A549 (cell line): Measurements from ENCODE around the gene COQ4. TPM values are rescaled to one million over a fixed set of nuclear protein-coding genes. Genes with fewer than 3 reads are reported as not detected.
"Not testable (repeated sequence)": the region's sequence is repeated elsewhere in the genome, so short reads cannot be mapped to it uniquely, and the experiment has no call there.

ENCODE experiments used
- ATAC-seq, 2 experiments: fragments of 200-7000 bp in 1 of 2; fragments of >200 bp in 1 of 2; cut with Nextera tagmentation in 1 of 2; cut with Tn5 transposase in 1 of 2; 3 replicates each; pipeline versions ENCODE4 v1.8.0 to v1.9.1; 2018 to 2020; ENCODE audit warnings: mild to moderate bottlenecking in 1 of 2, moderate library complexity in 1 of 2
- CTCF ChIA-PET: fragments of 300-600 bp; sonication (Branson Sonifier 250); formaldehyde crosslinking; extraction: SDS; loops from one replicate; lab custom pipeline; 2021; ENCODE audit warnings: antibody characterized with exemption, inconsistent platforms; lab: Yijun Ruan, JAX
- POLR2A ChIA-PET: fragments of 350-600 bp; formaldehyde crosslinking; extraction: SDS; loops from one replicate; lab custom pipeline; 2021; ENCODE audit warnings: antibody characterized with exemption, inconsistent platforms; lab: Yijun Ruan, JAX
- DNase-seq, 2 experiments: peaks; one replicate each; pipeline versions ENCODE4 v3.0.0 to v3.0.0-alpha.2; 2011 to 2016; ENCODE audit warnings: low read depth in 1 of 2, low spot score in 1 of 2
- FAIRE-seq: peaks from 2 replicates; lab custom pipeline; 2011; peaks lifted over from hg19 to GRCh38; lab: Jason Lieb, UNC
- H3K27ac ChIP-seq, 2 experiments: fragments of >200 bp; sonication (Bioruptor Twin); formaldehyde crosslinking; 3 replicates each; pipeline ENCODE4 v1.5.1; 2016 to 2017
- H3K4me1 ChIP-seq: fragments of >200 bp; sonication (Bioruptor Twin); formaldehyde crosslinking; 3 replicates; pipeline ENCODE4 v1.6.1; 2016
- H3K4me2 ChIP-seq: fragments of >200 bp; sonication (Bioruptor Twin); formaldehyde crosslinking; 3 replicates; pipeline ENCODE4 v1.6.1; 2016
- H3K4me3 ChIP-seq: fragments of >200 bp; sonication (Bioruptor Twin); formaldehyde crosslinking; 3 replicates; pipeline ENCODE4 v1.5.1; 2016
- H3K9me3 ChIP-seq: fragments of >200 bp; sonication (Bioruptor Twin); formaldehyde crosslinking; 3 replicates; pipeline ENCODE4 v1.6.1; 2016
- CBX8 ChIP-seq: fragments of 200-600 bp; sonication (generic); IDR thresholded peaks from 2 replicates; pipeline ENCODE4 v1.6.1; 2016
- CEBPB ChIP-seq, 2 experiments: fragments of >200 bp in 1 of 2; sonication (Bioruptor Twin) in 1 of 2; formaldehyde crosslinking in 1 of 2; IDR thresholded peaks; 2 replicates each; pipeline ENCODE4 v1.6.1; 2012 to 2016
- CHD2 ChIP-seq: fragments of 150-350 bp; IDR thresholded peaks from 2 replicates; pipeline ENCODE4 v1.6.1; 2014; ENCODE audit warnings: low read length; ENCODE audit not compliant: partially characterized antibody
- CHD4 ChIP-seq: fragments of 200-600 bp; sonication (generic); IDR thresholded peaks from 2 replicates; pipeline ENCODE4 v1.6.1; 2016; ENCODE audit warnings: antibody characterized with exemption, mild to moderate bottlenecking, borderline replicate concordance
- EHF ChIP-seq: fragments of 250-450 bp; sonication (Bioruptor Pico); IDR thresholded peaks from 2 replicates; pipeline ENCODE4 v1.5.0; 2020; ENCODE audit warnings: mild to moderate bottlenecking
- EHMT2 ChIP-seq: fragments of 200-600 bp; sonication (generic); IDR thresholded peaks from 2 replicates; pipeline ENCODE4 v1.6.1; 2016; ENCODE audit warnings: antibody characterized with exemption, low read depth, mild to moderate bottlenecking, moderate library complexity
- ELK1 ChIP-seq: fragments of 150-350 bp; IDR thresholded peaks from 2 replicates; pipeline ENCODE4 v1.6.1; 2014; ENCODE audit warnings: low read depth, mild to moderate bottlenecking, low read length
- FOXS1 ChIP-seq: fragments of 250-450 bp; sonication (Bioruptor Pico); IDR thresholded peaks from 2 replicates; pipeline ENCODE4 v1.5.0; 2020; ENCODE audit warnings: mild to moderate bottlenecking, moderate library complexity
- GATA3 ChIP-seq: IDR thresholded peaks from 2 replicates; pipeline ENCODE4 v1.6.1; 2012; ENCODE audit warnings: borderline replicate concordance
- HDAC2 ChIP-seq: fragments of 200-600 bp; sonication (generic); IDR thresholded peaks from 2 replicates; pipeline ENCODE4 v1.6.1; 2016
- HMGXB4 ChIP-seq: fragments of 250-450 bp; sonication (Bioruptor Pico); IDR thresholded peaks from 2 replicates; pipeline ENCODE4 v1.5.0; 2021; ENCODE audit warnings: mild to moderate bottlenecking, moderate library complexity, borderline replicate concordance
- HOXB5 ChIP-seq: fragments of 250-450 bp; sonication (Bioruptor Pico); IDR thresholded peaks from 2 replicates; pipeline ENCODE4 v1.5.0; 2020; ENCODE audit warnings: mild to moderate bottlenecking, moderate library complexity
- KDM1A ChIP-seq: fragments of 200-600 bp; sonication (generic); IDR thresholded peaks from 2 replicates; pipeline ENCODE4 v1.6.1; 2016; ENCODE audit warnings: low read depth, mild to moderate bottlenecking
- MAX ChIP-seq: IDR thresholded peaks from 2 replicates; pipeline ENCODE4 v1.6.1; 2012
- MAZ ChIP-seq: fragments of 150-350 bp; IDR thresholded peaks from 2 replicates; pipeline ENCODE4 v1.6.1; 2014; ENCODE audit warnings: antibody characterized with exemption, low read depth, low read length, borderline replicate concordance
- NFE2L2 ChIP-seq: fragments of 150-350 bp; conservative IDR thresholded peaks from 2 replicates; pipeline ENCODE4 v1.6.1; 2014; ENCODE audit warnings: low read length
- PBX3 ChIP-seq: IDR thresholded peaks from 2 replicates; pipeline ENCODE4 v1.6.1; 2012
- PHF8 ChIP-seq: fragments of 200-600 bp; sonication (generic); IDR thresholded peaks from 2 replicates; pipeline ENCODE4 v1.6.1; 2016; ENCODE audit warnings: low read depth, mild to moderate bottlenecking, antibody characterized with exemption, moderate library complexity, borderline replicate concordance
- POLR2A ChIP-seq: IDR thresholded peaks from 2 replicates; pipeline ENCODE4 v1.6.1; 2012; ENCODE audit warnings: mild to moderate bottlenecking, low read length
- POLR2AphosphoS2 ChIP-seq: conservative IDR thresholded peaks from 2 replicates; pipeline ENCODE4 v1.6.1; 2012; ENCODE audit warnings: low read length, improper control_type of control experiment, inconsistent platforms
- RCOR1 ChIP-seq: fragments of 150-350 bp; IDR thresholded peaks from 2 replicates; pipeline ENCODE4 v1.6.1; 2014; ENCODE audit warnings: antibody characterized with exemption, low read length, low read depth
- RNF2 ChIP-seq: fragments of 200-600 bp; sonication (generic); IDR thresholded peaks from 2 replicates; pipeline ENCODE4 v1.6.1; 2016; ENCODE audit warnings: low read depth, mild to moderate bottlenecking, antibody characterized with exemption, moderate library complexity, borderline replicate concordance
- SREBF2 ChIP-seq: fragments of 450-650 bp; IDR thresholded peaks from 2 replicates; pipeline ENCODE4 v1.6.1; 2014; ENCODE audit warnings: mild to moderate bottlenecking, moderate library complexity
- TFCP2L1 ChIP-seq: fragments of 250-450 bp; sonication (Bioruptor Pico); IDR thresholded peaks from 2 replicates; pipeline ENCODE4 v1.5.0; 2021; ENCODE audit warnings: mild to moderate bottlenecking
- ZNF302 ChIP-seq: fragments of 250-450 bp; sonication (Bioruptor Pico); IDR thresholded peaks from 2 replicates; pipeline ENCODE4 v1.9.0; 2021; ENCODE audit warnings: inconsistent platforms, mild to moderate bottlenecking, moderate library complexity
- ZSCAN20 ChIP-seq: fragments of 250-450 bp; sonication (Bioruptor Pico); IDR thresholded peaks from 2 replicates; pipeline ENCODE4 v1.8.0; 2022; ENCODE audit warnings: mild to moderate bottlenecking, moderate library complexity
- WGBS: methylation state at CpG from one replicate; pipeline ENCODE4 v1.1.6; 2017; ENCODE audit errors: missing lambda C conversion rate; 5-methylcytosine and 5-hydroxymethylcytosine counted together
- polyA plus RNA-seq, 4 experiments: library from polyadenylated mRNA; depleted of rRNA in 3 of 4; stranded (reverse); fragments of >200 nt; fragmentation: RNase III in 1 of 4; extraction: RNeasy Plus Mini Kit Qiagen cat#74134 plus additional on column Dnase treatment in 1 of 4; gene quantifications; 2 replicates in 3 of 4; 3 replicates in 1 of 4; pipeline ENCODE4 v1.2.3, GENCODE V29; 2011 to 2017

The COQ4 gene
- polyA plus RNA-seq, 2 of the 4 experiments (the other 2 are of a cell fraction): 32.5 to 41.3 TPM

- CTCF ChIA-PET: interaction anchor here (0.7 to 6.6 kb wide), 6 partner anchors 8 to 43 kb away, joined by 3 to 40 read pairs (median 4); no protein-coding TSS in a partner anchor
- WGBS: 95% methylated on average over 7 of the region's 7 CpGs
Observed at GRCh38 chr9:128337936-128338335, 15.3 kb downstream of the COQ4 start.

GRCh38 chr9:128338852-128339614 is 16.4 kb downstream of the COQ4 start:
- FAIRE-seq, H3K4me3 ChIP-seq, ATAC-seq, H3K4me1 ChIP-seq, H3K9me3 ChIP-seq: not testable (repeated sequence)
- peak in 1 of 2 experiments; percentile 38 for DNase-seq
- 0 out of 4 replicates have a peak, but pooled peaks of 1 of the 2 experiments have one; percentile 16 for TF ChIP-seq CEBPB (IDR thresholded peaks at IDR 0.05)
- 82% methylated on average over 14 of the region's 15 CpGs for WGBS
- 0 out of 6 replicates have a peak overlapping the region, but pooled peaks of 1 of the 2 experiments have one; percentile 89 for H3K27ac ChIP-seq
- H3K4me2 ChIP-seq: peak overlapping the region; percentile 48
- ChIA-PET CTCF (interaction anchor here (0.6 to 1.8 kb wide), 8 partner anchors 13 to 63 kb away, joined by 3 to 6 read pairs (median 3); partner anchors contain the start of genes GOLGA2 and SWI5), POLR2A (interaction anchor here (0.8 kb wide), 1 partner anchor 32 kb away, joined by 3 read pairs; no protein-coding TSS in a partner anchor)

More at GRCh38 chr9:128337936-128338335, 15.3 kb downstream of the COQ4 start:
- H3K4me1 ChIP-seq: 0 out of 3 replicates have a peak, but pooled peaks cover 4% of the 10 kb centered on the region
- no peak for FAIRE-seq
- POLR2A ChIA-PET: no interaction called here
- no peak for DNase-seq
- H3K4me2 ChIP-seq: no peak overlapping the region
- TF ChIP-seq CHD2 (no peak), RCOR1 (no peak), RNF2 (no peak), FOXS1 (CRISPR knock-in tag) (no peak), CBX8 (no peak), HOXB5 (no peak), EHMT2 (no peak), ZSCAN20 (CRISPR knock-in tag) (no peak), POLR2AphosphoS2 (no peak), GATA3 (no peak), PBX3 (no peak), POLR2A (no peak), ELK1 (no peak), NFE2L2 (no peak)
- no peak overlapping the region for H3K4me3 ChIP-seq
- H3K9me3 ChIP-seq: no peaks in the 10 kb centered on the region
- no peak overlapping the region for H3K27ac ChIP-seq
- ATAC-seq: no peak

GRCh38 chr9:128339761-128340690 is 17.4 kb downstream of the COQ4 start, which contains the start of gene SLC27A4:
TSS of gene SLC27A4 (plus strand) at chr9:128340527. CDS start at chr9:128343133, 2,606 bp downstream.
- FAIRE-seq: no peak
- TF ChIP-seq POLR2A (peak; percentile 57), MAZ (no peak), HMGXB4 (peak; percentile 80; the same call in 1 of the 2 replicates), EHF (CRISPR knock-in tag) (0 out of 2 replicates have a peak, but pooled peaks have one; percentile 23), POLR2AphosphoS2 (peak; percentile 99), TFCP2L1 (peak; percentile 89), CEBPB (IDR thresholded peaks at IDR 0.05) (peak; percentile 40 to 87; a peak in 3 of 4 replicates), CHD4 (peak; percentile 72; the same call in 1 of the 2 replicates), HDAC2 (no peak), PHF8 (peak; percentile 40; the same call in 1 of the 2 replicates), KDM1A (peak; percentile 56), ZNF302 (no peak), SREBF2 (peak; percentile 80), MAX (peak; percentile 62)
- TF ChIP-seq, all 56 proteins: peak for 11
- peak; percentile 81 to 93 for DNase-seq
- H3K27ac ChIP-seq: peak within 1 kb of the TSS; percentile 89 to 92
- H3K4me1 ChIP-seq: 0 out of 3 replicates have a peak, but pooled peaks cover 4% of the 10 kb centered on the region
- H3K4me3 ChIP-seq: peak within 1 kb of the TSS; percentile 90
- H3K4me2 ChIP-seq: peak within 1 kb of the TSS; percentile 99
- WGBS: 3% methylated on average over 15 of the region's 75 CpGs
- POLR2A ChIA-PET: interaction anchor here (1.0 to 2.0 kb wide), 4 partner anchors 10 to 45 kb away, joined by 3 to 13 read pairs (median 4); partner anchors contain the start of gene URM1
- CTCF ChIA-PET: interaction anchor here (0.9 to 1.4 kb wide), 4 partner anchors 44 to 64 kb away, joined by 3 read pairs; partner anchors contain the start of genes GOLGA2 and SWI5
- H3K9me3 ChIP-seq: no peaks in the 10 kb centered on the region
- ATAC-seq: peak; percentile 86 to 89
